ENCODE data around the gene CHRND.

CHRND gene

DNA sequence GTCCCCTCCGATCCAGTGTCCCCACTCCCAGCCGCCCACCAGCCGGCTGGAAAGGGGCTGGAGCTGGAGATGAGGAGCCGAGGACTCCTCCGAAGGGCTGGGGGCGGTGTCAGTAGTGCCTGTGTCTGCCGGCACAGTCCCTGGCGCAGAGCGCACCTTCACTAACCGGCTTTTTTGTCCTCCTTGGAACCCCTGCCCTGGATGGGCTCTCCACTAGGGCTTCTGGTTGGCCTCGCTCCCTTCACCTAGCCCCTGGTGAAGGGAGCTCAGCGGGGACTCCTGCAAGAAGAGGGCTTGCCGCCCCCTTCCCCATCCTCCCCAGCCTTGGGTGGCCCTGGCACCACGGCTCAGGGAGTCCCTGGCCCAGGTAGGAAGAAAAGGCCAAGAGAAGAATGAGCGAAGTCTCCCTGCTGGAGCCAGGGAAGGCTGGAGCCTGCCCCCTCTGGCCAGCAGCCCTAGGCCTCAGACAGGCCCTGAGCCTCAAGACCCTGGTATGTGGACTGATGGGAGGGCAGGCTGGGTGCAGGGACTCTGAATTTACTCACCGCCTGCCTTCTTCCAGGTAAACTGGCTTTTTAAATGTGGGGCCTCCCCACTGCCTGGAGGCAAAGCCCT, 37.8 kb upstream of the CHRND start:
- no peak for DNase-seq (ENCODE audit: low read depth in 2 of 2)

DNA sequence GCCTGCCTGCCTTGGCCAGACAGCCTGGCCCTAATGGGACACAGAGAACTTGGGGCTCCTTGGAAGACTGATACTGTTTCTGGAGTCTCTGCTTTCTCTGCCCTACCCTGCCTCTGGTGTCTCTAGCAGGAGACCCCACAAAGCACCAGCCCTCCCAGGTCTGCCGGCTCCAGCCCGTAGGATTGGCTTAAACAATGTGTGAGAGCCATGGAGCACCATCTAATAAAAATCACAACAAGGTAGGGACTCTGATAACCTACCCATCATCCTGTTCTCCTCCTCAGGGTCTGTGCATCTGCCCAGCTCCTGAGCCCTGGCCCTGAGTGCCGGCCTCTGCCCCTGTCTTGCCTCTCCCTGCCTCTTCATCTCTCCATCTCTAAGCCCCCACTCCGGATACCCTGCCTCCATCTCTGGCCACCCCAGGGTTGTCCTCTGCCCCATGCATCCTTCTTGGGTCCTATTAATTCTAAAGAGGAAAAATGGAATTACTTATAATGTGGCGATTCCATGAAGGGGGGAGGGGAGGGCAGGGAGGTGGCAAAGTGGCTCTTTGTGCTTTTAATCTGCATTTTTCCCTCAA, 37.1 kb upstream of the CHRND start:
- DNase-seq (ENCODE audit: low read depth in 2 of 2) = no peak

- no peak for DNase-seq (ENCODE audit: low read depth in 2 of 2)
These were observed 36.3 kb upstream of the CHRND start for GRCh38 chr2:232489516-232490220.

DNA sequence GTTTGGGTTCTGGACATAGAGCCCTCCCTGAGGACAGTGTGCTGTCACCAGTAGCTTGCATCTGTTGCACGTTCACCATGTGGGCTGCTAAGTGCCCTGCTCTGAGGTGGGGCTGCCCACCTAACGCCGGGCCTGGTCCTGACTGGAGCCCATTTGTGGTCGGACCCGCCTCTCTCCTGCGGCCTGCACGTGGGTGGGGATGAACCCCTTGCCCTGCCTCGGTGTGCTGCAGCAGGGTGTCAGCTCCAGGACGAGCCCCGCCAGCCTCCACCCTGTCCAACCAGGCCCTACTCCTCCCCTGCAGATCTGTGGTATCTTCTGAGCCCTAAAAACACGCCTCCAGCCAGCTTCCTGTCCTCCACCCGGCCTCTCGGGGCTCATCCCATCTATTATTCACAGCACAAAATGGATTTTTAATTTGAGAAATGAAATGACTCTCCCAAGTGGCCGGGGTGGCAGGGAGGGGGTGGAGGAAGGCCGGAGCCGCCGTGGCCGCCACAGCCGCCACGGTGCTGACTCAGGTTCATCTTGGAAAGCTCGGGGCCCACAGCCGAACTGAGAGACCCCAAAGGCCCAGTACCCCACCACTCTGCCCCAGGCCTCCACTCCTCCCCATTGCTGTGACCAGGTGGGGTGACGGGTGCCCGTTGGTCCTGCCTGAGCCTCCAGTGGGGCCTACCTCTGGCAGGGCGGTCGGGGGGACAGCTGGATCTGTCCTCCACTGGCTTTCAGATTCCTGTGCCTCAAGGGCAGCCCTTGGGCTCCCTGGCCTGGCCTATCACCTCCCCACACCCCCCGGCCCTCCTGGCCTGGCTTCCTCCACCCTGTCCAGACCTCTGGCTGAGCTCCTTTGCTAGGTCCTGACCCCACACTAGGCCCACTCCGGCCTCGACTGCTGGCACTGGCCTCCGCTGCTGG, 35.5 kb upstream of the CHRND start:
- no peak for DNase-seq (ENCODE audit: low read depth in 2 of 2)

GRCh38 chr2:232491139-232491780, 34.7 kb upstream of the CHRND start:
- DNase-seq (ENCODE audit: low read depth in 2 of 2) = no peak

- no peak for DNase-seq (ENCODE audit: low read depth in 2 of 2)
These were observed 33.6 kb upstream of the CHRND start for GRCh38 chr2:232492236-232492848.

DNA sequence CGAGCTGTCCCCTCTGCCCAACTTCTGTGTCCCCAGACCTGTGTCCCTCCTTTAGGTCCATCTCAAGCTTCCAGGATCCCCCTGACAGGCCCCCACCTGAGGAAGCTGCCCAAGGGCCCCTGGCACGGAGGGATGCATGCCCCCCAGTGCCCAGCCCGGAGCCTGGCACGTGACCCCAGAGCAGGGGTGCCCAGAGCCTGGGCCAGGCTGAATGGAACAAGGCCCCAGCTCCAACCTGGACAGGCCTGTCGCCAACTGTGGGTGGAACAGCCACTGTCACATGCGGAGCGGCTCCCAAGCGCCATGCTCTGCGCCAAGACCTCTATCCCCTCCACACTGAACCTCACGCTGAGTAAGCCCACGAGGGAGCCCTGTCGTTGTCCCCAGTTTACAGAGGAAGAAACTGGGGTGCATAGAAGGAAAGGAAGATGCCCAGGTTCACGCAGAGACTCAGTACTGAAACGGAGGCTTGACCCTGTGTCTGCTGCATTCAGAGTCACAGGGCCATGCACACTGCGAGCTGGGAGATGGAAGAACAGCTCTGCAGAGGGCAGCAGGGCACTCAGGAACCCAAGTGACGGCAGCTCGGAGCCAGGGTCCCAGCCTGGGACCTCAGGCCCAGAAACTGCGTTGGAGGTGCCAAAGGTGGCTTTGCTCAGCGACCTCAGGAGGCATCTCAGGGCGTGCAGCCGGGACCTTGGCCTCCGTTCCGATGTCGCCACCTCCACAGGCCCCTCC, 32.8 kb upstream of the CHRND start:
- no peak for DNase-seq (ENCODE audit: low read depth in 2 of 2)

DNA sequence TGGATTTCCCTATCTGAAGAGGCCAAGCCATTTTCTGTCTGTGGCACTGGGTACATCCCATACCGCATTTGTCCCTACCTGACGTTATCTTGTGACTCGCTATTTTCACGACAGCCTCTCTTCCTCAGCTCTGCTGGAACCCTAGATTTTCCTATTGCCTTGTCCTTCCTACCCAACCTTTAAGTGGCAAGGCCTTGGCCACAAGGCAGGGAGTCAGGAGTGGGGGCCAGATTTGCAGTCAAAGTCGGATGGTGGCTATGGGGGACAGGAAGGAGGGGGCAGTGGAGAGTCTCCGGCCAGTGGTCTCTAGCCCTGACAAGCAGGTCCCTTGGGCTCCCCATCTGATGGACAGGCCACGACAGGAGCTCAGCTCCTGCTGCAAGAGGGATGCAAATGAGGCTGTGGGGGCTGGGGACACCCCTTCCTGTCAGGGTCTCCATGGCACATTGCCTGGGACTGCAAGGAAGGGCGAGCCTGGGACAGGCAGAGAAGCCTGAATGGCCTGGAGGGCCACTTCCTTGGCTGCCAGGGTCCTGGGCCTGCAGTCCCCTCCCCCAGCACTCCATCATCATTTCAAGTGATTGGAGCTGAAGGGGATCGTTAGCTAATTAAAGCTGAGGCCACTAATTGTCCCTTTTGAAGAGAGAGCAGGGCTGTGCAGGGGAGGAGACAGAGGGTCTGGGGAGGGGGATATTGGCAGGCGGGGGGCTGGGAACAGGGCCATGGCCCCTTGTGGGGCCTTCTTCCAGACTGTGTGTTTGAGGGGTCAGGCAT, 32.1 kb upstream of the CHRND start:
- no peak for DNase-seq (ENCODE audit: low read depth in 2 of 2)

GRCh38 chr2:232494542-232494941, 31.4 kb upstream of the CHRND start:
- DNase-seq (ENCODE audit: low read depth in 2 of 2) = no peak

DNA sequence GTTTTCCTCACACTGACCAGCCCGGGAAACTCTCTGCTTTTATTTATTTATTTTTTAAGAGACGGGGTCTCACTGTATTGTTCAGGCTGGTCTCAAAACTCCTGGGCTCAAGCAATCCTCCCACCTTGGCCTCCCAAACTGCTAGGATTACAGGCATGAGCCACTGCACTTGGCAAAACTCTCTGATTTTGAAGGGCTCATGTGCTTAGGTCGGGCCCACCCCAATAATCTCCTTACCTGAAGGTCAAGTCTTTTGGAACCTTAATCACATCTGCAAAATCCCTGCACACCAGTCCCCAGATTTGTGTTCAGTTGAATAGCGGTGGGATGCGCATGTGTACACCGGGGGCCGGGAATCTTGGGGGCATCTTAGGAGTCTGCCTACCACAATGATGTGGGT, 30.7 kb upstream of the CHRND start:
- no peak for DNase-seq (ENCODE audit: low read depth in 2 of 2)

GRCh38 chr2:232496501-232497270, 29.3 kb upstream of the CHRND start:
- no peak for DNase-seq (ENCODE audit: low read depth in 2 of 2)

DNA sequence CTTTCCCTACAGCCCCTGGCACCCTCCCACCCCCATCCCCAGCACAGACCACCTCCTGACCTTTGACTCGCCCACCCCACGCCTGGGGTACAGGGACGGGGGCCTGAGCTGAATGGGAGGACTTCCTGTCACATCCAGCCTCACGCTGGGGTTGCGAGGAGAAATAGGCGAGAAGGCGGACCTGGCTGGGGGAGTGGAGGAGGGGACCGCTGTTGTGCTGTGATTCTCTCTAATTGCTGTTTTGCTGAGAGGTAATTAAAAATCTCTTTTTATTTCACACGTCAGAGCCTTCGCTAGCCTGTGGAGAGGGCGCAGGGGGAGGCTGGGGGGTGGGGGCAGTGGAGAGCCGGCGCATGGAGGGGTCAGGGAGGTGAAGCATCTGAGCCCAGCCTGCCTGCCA, 28.6 kb upstream of the CHRND start:
- DNase-seq (ENCODE audit: low read depth in 2 of 2) = no peak

- DNase-seq (ENCODE audit: low read depth in 2 of 2) = no peak
These were observed 27.5 kb upstream of the CHRND start for GRCh38 chr2:232498452-232498851.

DNA sequence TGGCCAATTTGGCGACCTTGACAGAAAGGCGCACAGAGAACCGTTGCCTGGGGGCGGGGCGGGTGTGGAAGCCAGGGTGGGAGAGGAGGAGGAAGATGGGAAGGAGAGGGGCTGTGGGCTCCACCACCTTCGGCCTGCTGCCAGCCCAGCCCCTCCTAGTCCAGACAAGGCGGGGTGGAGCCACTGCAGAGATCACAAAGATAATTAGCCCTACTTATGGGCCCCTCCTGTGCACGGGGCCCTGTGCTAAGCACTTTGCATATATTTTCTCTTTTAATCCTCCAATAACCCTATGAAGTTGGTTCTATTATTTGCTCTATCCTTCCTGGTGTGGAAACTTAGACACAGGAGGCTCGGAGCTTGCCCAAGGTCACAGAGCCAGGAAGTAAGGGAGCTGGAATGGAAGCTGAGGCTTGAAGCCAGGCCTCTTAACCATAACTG, 24.6 kb upstream of the CHRND start:
- no peak for DNase-seq (ENCODE audit: low read depth in 2 of 2)

- DNase-seq (ENCODE audit: low read depth in 2 of 2) = no peak
These were observed 24.1 kb upstream of the CHRND start for GRCh38 chr2:232501794-232502390.

DNA sequence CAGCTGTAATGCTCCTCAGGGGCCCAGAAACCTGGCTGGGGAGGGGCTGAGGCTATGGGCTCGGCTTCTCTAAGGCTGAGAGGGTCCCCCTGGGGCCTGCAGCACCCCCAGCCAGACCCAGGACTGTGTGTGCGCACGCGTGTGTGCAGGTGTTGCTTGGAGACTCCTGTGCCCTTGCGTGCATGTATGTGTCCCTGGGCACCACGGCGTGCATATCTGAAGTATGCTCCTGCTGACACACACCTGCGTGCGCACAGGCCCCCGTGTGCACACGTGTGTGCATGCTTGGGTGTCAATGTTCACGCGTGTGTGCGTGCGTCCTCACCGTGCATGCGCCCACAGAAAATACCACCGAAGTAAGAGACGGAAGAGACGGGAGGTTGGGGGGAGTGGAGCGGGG, 23.4 kb upstream of the CHRND start:
- no peak for DNase-seq (ENCODE audit: low read depth in 2 of 2)

DNA sequence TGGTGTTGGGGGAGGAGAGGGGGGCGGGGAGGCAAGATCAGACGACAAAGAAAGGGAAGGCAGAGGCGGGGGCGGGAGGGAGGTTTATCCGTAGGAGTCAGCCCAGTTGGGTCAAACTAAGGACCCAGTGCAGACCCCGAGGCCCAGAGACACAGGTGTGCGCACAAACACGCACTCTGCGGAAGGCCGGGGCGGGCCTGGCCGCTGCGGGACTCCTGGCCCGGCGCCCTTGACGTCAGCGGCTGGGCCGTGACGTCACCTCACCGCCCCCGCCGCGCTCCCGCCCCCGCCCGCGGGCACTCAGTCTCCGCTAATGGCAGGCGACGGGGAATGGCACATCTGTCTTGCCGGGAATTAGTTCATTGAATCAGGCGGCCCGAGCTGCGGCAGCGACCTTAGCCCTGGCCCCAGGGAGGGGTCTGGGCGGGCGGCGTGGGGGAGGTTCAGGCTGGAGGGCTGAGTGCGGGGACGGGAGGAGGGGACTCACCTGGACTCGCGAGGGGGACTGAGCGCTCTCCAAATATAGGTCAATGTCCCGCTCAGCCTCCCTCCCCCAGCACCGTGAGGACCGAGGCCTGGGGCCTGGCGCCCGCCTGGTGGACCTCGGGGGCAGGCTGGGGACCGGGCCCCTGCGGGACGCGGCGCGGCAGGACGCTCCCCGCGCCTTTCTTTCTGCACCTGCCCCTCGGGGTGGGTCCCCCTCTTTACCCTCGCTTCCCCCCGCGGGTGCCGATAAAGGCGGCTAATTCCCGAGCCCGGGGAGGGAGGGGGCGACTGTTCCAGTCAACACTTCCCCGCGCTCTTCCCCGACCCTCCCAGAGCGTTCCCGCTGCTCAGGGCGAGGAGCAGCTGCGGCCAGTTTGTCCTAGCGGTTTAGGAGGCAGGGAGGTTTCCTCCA, 22.8 kb upstream of the CHRND start:
- DNase-seq (ENCODE audit: low read depth in 2 of 2) = peak in 1 of 2 donors; percentile 18
